GM18870 (cell line): ENCODE measurements around the gene PIP4K2B.
A peak's percentile ranks its signal among the peaks of the same experiment; 100 is the strongest.

Experiments
- ATAC-seq: cut with Tn5 transposase; IDR thresholded peaks from one replicate; pipeline ENCODE4 v1.9.1; 2021; ENCODE audit warnings: moderate library complexity; ENCODE audit not compliant: unreplicated experiment

PIP4K2B gene

GRCh38 chr17:38779965-38780752, 19.2 kb downstream of the PIP4K2B start:
- ATAC-seq: no peak

GRCh38 chr17:38777641-38778250, 21.6 kb downstream of the PIP4K2B start:
- ATAC-seq: no peak

GRCh38 chr17:38773258-38773657, 26.1 kb downstream of the PIP4K2B start:
- no peak for ATAC-seq

GRCh38 chr17:38768417-38768816, 30.9 kb downstream of the PIP4K2B start:
- no peak for ATAC-seq

GRCh38 chr17:38766341-38766740, 33.0 kb downstream of the PIP4K2B start:
- no peak for ATAC-seq

GRCh38 chr17:38762231-38762630, 37.1 kb downstream of the PIP4K2B start:
- ATAC-seq: no peak

GRCh38 chr17:38761612-38762011, 37.7 kb downstream of the PIP4K2B start:
- ATAC-seq: no peak

GRCh38 chr17:38753071-38753506, 46.3 kb downstream of the PIP4K2B start:
- no peak for ATAC-seq

- ATAC-seq: peak; percentile 83
These were observed 46.9 kb downstream of the PIP4K2B start, which contains the start of gene PSMB3 for GRCh38 chr17:38752308-38753070. Gene PSMB3, plus strand, starts transcription at chr17:38752741. Its CDS starts 86 bp downstream, at chr17:38752827.

- no peak for ATAC-seq
These were observed 47.5 kb downstream of the PIP4K2B start for GRCh38 chr17:38751808-38752307.

- no peak for ATAC-seq
These were observed 48.1 kb downstream of the PIP4K2B start for GRCh38 chr17:38751144-38751807.

- no peak for ATAC-seq
These were observed 48.8 kb downstream of the PIP4K2B start for GRCh38 chr17:38750312-38751121.

- no peak for ATAC-seq
These were observed 49.4 kb downstream of the PIP4K2B start for GRCh38 chr17:38750044-38750311.

GRCh38 chr17:38749223-38750043, 49.9 kb downstream of the PIP4K2B start:
- no peak for ATAC-seq

- ATAC-seq: no peak
These were observed 50.5 kb downstream of the PIP4K2B start for GRCh38 chr17:38748892-38749222.

GRCh38 chr17:38748149-38748891, 51.0 kb downstream of the PIP4K2B start, which contains the start of gene PCGF2:
Gene PCGF2, minus strand, starts transcription at chr17:38748336. Its CDS starts 7,934 bp downstream, at chr17:38740402.
- ATAC-seq: no peak

- ATAC-seq: no peak
These were observed 51.8 kb downstream of the PIP4K2B start for GRCh38 chr17:38747463-38748148.

GRCh38 chr17:38746849-38747462, 52.4 kb downstream of the PIP4K2B start:
- no peak for ATAC-seq
